HUES6 (cell line): ENCODE results near the gene AGBL4.

Experiments used
- H3K27ac ChIP-seq: 2 replicates; pipeline ENCODE4 v1.7.0; 2013; ENCODE audit warnings: low read depth, mild to moderate bottlenecking, low read length, inconsistent platforms
- H3K27me3 ChIP-seq: 2 replicates; pipeline ENCODE4 v1.6.1; 2013; ENCODE audit warnings: low read length; ENCODE audit not compliant: control insufficient read depth, insufficient read depth
- H3K36me3 ChIP-seq: 2 replicates; pipeline ENCODE4 v1.6.1; 2013; ENCODE audit warnings: low read length; ENCODE audit not compliant: control insufficient read depth, insufficient read depth
- H3K4me1 ChIP-seq: 2 replicates; pipeline ENCODE4 v1.6.1; 2013; ENCODE audit warnings: low read length; ENCODE audit not compliant: control insufficient read depth, insufficient read depth
- H3K4me3 ChIP-seq: 2 replicates; pipeline ENCODE4 v1.5.1; 2013; ENCODE audit warnings: low read depth, low read length
- H3K9ac ChIP-seq: one replicate; pipeline ENCODE4 v1.6.1; 2013; ENCODE audit warnings: mild to moderate bottlenecking, low read length
- H3K9me3 ChIP-seq: 2 replicates; pipeline ENCODE4 v1.6.1; 2013; ENCODE audit warnings: low read depth, low read length; ENCODE audit not compliant: control insufficient read depth, insufficient read depth

The AGBL4 gene

GRCh38 chr1:49190138-49190537 lies 833.6 kb downstream of the AGBL4 start:
- Histone ChIP-seq H3K4me3 (no peak overlapping the region), H3K9me3 (peaks cover 17% of the 10 kb centered on the region), H3K27ac (no peak overlapping the region), H3K9ac (no peak overlapping the region), H3K27me3 (no peaks in the 10 kb centered on the region), H3K4me1 (no peaks in the 10 kb centered on the region), H3K36me3 (no peaks in the 10 kb centered on the region)

GRCh38 chr1:49187056-49187455 lies 836.7 kb downstream of the AGBL4 start:
- no peaks in the 10 kb centered on the region for H3K4me1 ChIP-seq
- peaks cover 17% of the 10 kb centered on the region for H3K9me3 ChIP-seq
- H3K36me3 ChIP-seq = no peaks in the 10 kb centered on the region
- no peak overlapping the region for H3K27ac ChIP-seq
- H3K9ac ChIP-seq = no peak overlapping the region
- no peaks in the 10 kb centered on the region for H3K27me3 ChIP-seq
- H3K4me3 ChIP-seq = no peak overlapping the region

- Histone ChIP-seq H3K36me3 (no peaks in the 10 kb centered on the region), H3K27me3 (no peaks in the 10 kb centered on the region), H3K9ac (no peak overlapping the region), H3K9me3 (peaks cover 17% of the 10 kb centered on the region), H3K4me1 (no peaks in the 10 kb centered on the region), H3K27ac (no peak overlapping the region), H3K4me3 (no peak overlapping the region)
These were observed 838.2 kb downstream of the AGBL4 start for GRCh38 chr1:49185450-49185980.

GRCh38 chr1:49183489-49183888 lies 840.3 kb downstream of the AGBL4 start:
- H3K36me3 ChIP-seq = no peaks in the 10 kb centered on the region

GRCh38 chr1:49181033-49181432 lies 842.7 kb downstream of the AGBL4 start:
- Histone ChIP-seq H3K36me3 (no peaks in the 10 kb centered on the region), H3K4me1 (no peaks in the 10 kb centered on the region), H3K27ac (no peak overlapping the region), H3K4me3 (no peak overlapping the region), H3K9ac (no peak overlapping the region), H3K9me3 (no peaks in the 10 kb centered on the region), H3K27me3 (no peaks in the 10 kb centered on the region)

More at GRCh38 chr1:49183489-49183888, 840.3 kb downstream of the AGBL4 start:
- H3K27ac ChIP-seq = no peak overlapping the region
- no peaks in the 10 kb centered on the region for H3K4me1 ChIP-seq
- no peak overlapping the region for H3K9ac ChIP-seq
- H3K27me3 ChIP-seq = no peaks in the 10 kb centered on the region
- peaks cover 10% of the 10 kb centered on the region for H3K9me3 ChIP-seq
- H3K4me3 ChIP-seq = no peak overlapping the region

- Histone ChIP-seq H3K9ac (no peak overlapping the region), H3K4me3 (no peak overlapping the region), H3K36me3 (no peaks in the 10 kb centered on the region), H3K27ac (no peak overlapping the region), H3K4me1 (no peaks in the 10 kb centered on the region), H3K9me3 (no peaks in the 10 kb centered on the region), H3K27me3 (no peaks in the 10 kb centered on the region)
These were observed 851.7 kb downstream of the AGBL4 start for GRCh38 chr1:49171941-49172593.

GRCh38 chr1:49166031-49166430 lies 857.7 kb downstream of the AGBL4 start:
- Histone ChIP-seq H3K4me1 (no peaks in the 10 kb centered on the region), H3K27ac (no peak overlapping the region), H3K4me3 (no peak overlapping the region), H3K27me3 (no peaks in the 10 kb centered on the region), H3K9me3 (no peaks in the 10 kb centered on the region), H3K9ac (no peak overlapping the region), H3K36me3 (no peaks in the 10 kb centered on the region)

GRCh38 chr1:49163031-49163430 lies 860.7 kb downstream of the AGBL4 start:
- no peak overlapping the region for H3K27ac ChIP-seq
- H3K9ac ChIP-seq = no peak overlapping the region
- no peaks in the 10 kb centered on the region for H3K36me3 ChIP-seq
- H3K4me1 ChIP-seq = 0 out of 2 replicates have a peak, but pooled peaks cover 5% of the 10 kb centered on the region
- H3K27me3 ChIP-seq = no peaks in the 10 kb centered on the region
- no peak overlapping the region for H3K4me3 ChIP-seq
- no peaks in the 10 kb centered on the region for H3K9me3 ChIP-seq

- 0 out of 2 replicates have a peak, but pooled peaks cover 5% of the 10 kb centered on the region for H3K4me1 ChIP-seq
- no peak overlapping the region for H3K9ac ChIP-seq
- H3K36me3 ChIP-seq = no peaks in the 10 kb centered on the region
- H3K27me3 ChIP-seq = no peaks in the 10 kb centered on the region
- H3K27ac ChIP-seq = no peak overlapping the region
- H3K9me3 ChIP-seq = no peaks in the 10 kb centered on the region
- no peak overlapping the region for H3K4me3 ChIP-seq
These were observed 863.1 kb downstream of the AGBL4 start for GRCh38 chr1:49160677-49161076.

- H3K36me3 ChIP-seq = no peaks in the 10 kb centered on the region
- H3K4me1 ChIP-seq = no peaks in the 10 kb centered on the region
- no peak overlapping the region for H3K4me3 ChIP-seq
- no peak overlapping the region for H3K27ac ChIP-seq
- no peak overlapping the region for H3K9ac ChIP-seq
- no peaks in the 10 kb centered on the region for H3K27me3 ChIP-seq
- peaks cover 14% of the 10 kb centered on the region for H3K9me3 ChIP-seq
These were observed 887.0 kb downstream of the AGBL4 start for GRCh38 chr1:49136738-49137251.

GRCh38 chr1:49125746-49126145 lies 898.0 kb downstream of the AGBL4 start:
- no peaks in the 10 kb centered on the region for H3K4me1 ChIP-seq
- H3K4me3 ChIP-seq = no peak overlapping the region
- no peaks in the 10 kb centered on the region for H3K27me3 ChIP-seq
- H3K9ac ChIP-seq = no peak overlapping the region
- no peak overlapping the region for H3K27ac ChIP-seq
- H3K9me3 ChIP-seq = peaks cover 10% of the 10 kb centered on the region; the same call in 1 of the 2 replicates
- no peaks in the 10 kb centered on the region for H3K36me3 ChIP-seq
